Thyroid gland (tissue), 4 donors: ENCODE results near the gene MINK1. TPM values are rescaled to one million over a fixed set of nuclear protein-coding genes. Genes with fewer than 3 reads are reported as not detected.
"Not testable (repeated sequence)": the region's sequence is repeated elsewhere in the genome, so short reads cannot be mapped to it uniquely, and the experiment has no call there.

Experiments used
- DNase-seq, 2 donors: peaks; one replicate each; pipeline ENCODE4 v3.0.0-alpha.2; 2019
- H3K27ac ChIP-seq, 3 donors: fragments of 200-600 bp; sonication (generic); 1 replicate in 2 of 3; 2 replicates in 1 of 3; pipeline ENCODE4 v1.5.1; 2016 to 2019; ENCODE audit warnings: mild to moderate bottlenecking in 1 of 3, moderate library complexity in 1 of 3
- H3K27me3 ChIP-seq: fragments of 200-600 bp; sonication (generic); one replicate; pipeline ENCODE4 v1.5.1; 2019
- H3K36me3 ChIP-seq, 2 donors: fragments of 200-600 bp; sonication (generic); one replicate each; pipeline ENCODE4 v1.5.1; 2016 to 2019
- H3K4me1 ChIP-seq, 2 donors: fragments of 200-600 bp; sonication (generic); one replicate each; pipeline ENCODE4 v1.5.1; 2017 to 2019
- H3K4me3 ChIP-seq, 3 donors: fragments of 200-600 bp; sonication (generic); replicated peaks in 1 of 3; 1 replicate in 2 of 3; 2 replicates in 1 of 3; pipeline ENCODE4 v1.5.1; 2016; ENCODE audit warnings: mild to moderate bottlenecking in 1 of 3
- H3K9me3 ChIP-seq: fragments of 200-600 bp; sonication (generic); one replicate; pipeline ENCODE4 v1.5.1; 2017
- CTCF ChIP-seq, 6 experiments: fragments of 200-600 bp in 3 of 6; fragments of 450-650 bp in 3 of 6; sonication (generic) in 3 of 6; IDR thresholded peaks; one replicate each; pipeline ENCODE4 v1.5.1; 2016 to 2019; ENCODE audit warnings: antibody characterized with exemption in 6 of 6, mild to moderate bottlenecking in 2 of 6, inconsistent platforms in 1 of 6, moderate library complexity in 1 of 6
- POLR2A ChIP-seq, 2 donors: fragments of 450-650 bp; IDR thresholded peaks; one replicate each; pipeline ENCODE4 v1.6.1; 2017; ENCODE audit warnings: antibody characterized with exemption in 2 of 2, mild to moderate bottlenecking in 2 of 2, moderate library complexity in 1 of 2
- WGBS, 2 donors: methylation state at CpG; one replicate each; pipeline ENCODE4 v1.1.5; 2017; 5-methylcytosine and 5-hydroxymethylcytosine counted together
- intact Hi-C: fragments of 100-400 bp; cut with DNase I; formaldehyde crosslinking; loops from one replicate; pipeline ENCODE4 v1.15.1; 2023
- total RNA-seq, 4 donors: library from RNA; depleted of rRNA; stranded (reverse); fragments of >200 nt; gene quantifications; one replicate each; pipeline ENCODE4 v1.2.3, GENCODE V29; 2016

The MINK1 gene
- total RNA-seq, 4 donors from 2014 or later, result 25.1 to 51.6 (median 31.2) TPM

GRCh38 chr17:4862720-4863119 lies 29.6 kb downstream of the MINK1 start:
- WGBS, 2 donors, result 92 to 98% methylated on average over 4 of the region's 4 CpGs
- no peak overlapping the region for H3K4me3 ChIP-seq
- no peak for DNase-seq
- H3K9me3 ChIP-seq, result no peaks in the 10 kb centered on the region
- H3K27me3 ChIP-seq, result no peaks in the 10 kb centered on the region
- TF ChIP-seq POLR2A (IDR thresholded peaks at IDR 0.05) (no peak), CTCF (IDR thresholded peaks at IDR 0.05) (no peak)
- no peaks in the 10 kb centered on the region for H3K36me3 ChIP-seq
- H3K27ac ChIP-seq, result no peak overlapping the region
- intact Hi-C loops, result no loop called here
- peaks cover 18 to 26% of the 10 kb centered on the region in 2 donors for H3K4me1 ChIP-seq

GRCh38 chr17:4863321-4863720 lies 30.2 kb downstream of the MINK1 start:
- no peak for DNase-seq
- WGBS, 2 donors, result 77 to 82% methylated on average over 1 of the region's 1 CpG
- no peak overlapping the region for H3K27ac ChIP-seq
- no peaks in the 10 kb centered on the region for H3K27me3 ChIP-seq
- TF ChIP-seq POLR2A (IDR thresholded peaks at IDR 0.05) (no peak), CTCF (IDR thresholded peaks at IDR 0.05) (no peak)
- no peaks in the 10 kb centered on the region for H3K36me3 ChIP-seq
- no peaks in the 10 kb centered on the region for H3K9me3 ChIP-seq
- H3K4me1 ChIP-seq, result peaks cover 12 to 20% of the 10 kb centered on the region in 2 donors
- intact Hi-C loops, result no loop called here
- no peak overlapping the region for H3K4me3 ChIP-seq

GRCh38 chr17:4867535-4867934 lies 34.4 kb downstream of the MINK1 start:
- H3K36me3 ChIP-seq, DNase-seq, H3K27ac ChIP-seq, H3K9me3 ChIP-seq, H3K4me1 ChIP-seq, H3K27me3 ChIP-seq, intact Hi-C loops, H3K4me3 ChIP-seq: not testable (repeated sequence)
- WGBS, 2 donors, result 85 to 90% methylated on average over 5 of the region's 5 CpGs

GRCh38 chr17:4869058-4869998 lies 36.2 kb downstream of the MINK1 start:
- H3K36me3 ChIP-seq, intact Hi-C loops, H3K4me1 ChIP-seq, DNase-seq, H3K9me3 ChIP-seq, H3K27me3 ChIP-seq, H3K27ac ChIP-seq, H3K4me3 ChIP-seq: not testable (repeated sequence)
- WGBS, 2 donors, result 95 to 97% methylated on average over 22 of the region's 22 CpGs

GRCh38 chr17:4870855-4871254 lies 37.7 kb downstream of the MINK1 start:
- no peak overlapping the region for H3K27ac ChIP-seq
- no peaks in the 10 kb centered on the region for H3K27me3 ChIP-seq
- no peaks in the 10 kb centered on the region for H3K36me3 ChIP-seq
- H3K4me3 ChIP-seq, result no peak overlapping the region
- intact Hi-C loops, result no loop called here
- H3K4me1 ChIP-seq, result no peaks in the 10 kb centered on the region
- no peak for TF ChIP-seq CTCF (IDR thresholded peaks at IDR 0.05)
- no peak for TF ChIP-seq POLR2A (IDR thresholded peaks at IDR 0.05)
- WGBS, 2 donors, result 90 to 91% methylated on average over 2 of the region's 2 CpGs
- no peaks in the 10 kb centered on the region for H3K9me3 ChIP-seq
- DNase-seq, result no peak

- H3K27ac ChIP-seq, result no peak overlapping the region
- H3K36me3 ChIP-seq, result no peaks in the 10 kb centered on the region
- 47 to 58% methylated on average over 8 of the region's 8 CpGs for WGBS, 2 donors
- no peaks in the 10 kb centered on the region for H3K4me1 ChIP-seq
- H3K4me3 ChIP-seq, result no peak overlapping the region
- no peaks in the 10 kb centered on the region for H3K9me3 ChIP-seq
- TF ChIP-seq POLR2A (IDR thresholded peaks at IDR 0.05) (no peak), CTCF (IDR thresholded peaks at IDR 0.05) (no peak)
- no peaks in the 10 kb centered on the region for H3K27me3 ChIP-seq
- no peak for DNase-seq
- intact Hi-C loops, result no loop called here
These were observed 39.6 kb downstream of the MINK1 start for GRCh38 chr17:4872786-4873185.
